Hematopoietic multipotent progenitor cell treated with erythropoietin and hydrocortisone succinate and interleukin-3 and kit ligand, for 15 days (in vitro differentiated cells): Measurements from ENCODE around the gene RSAD1.

Source experiments
- DNase-seq: peaks from one replicate; pipeline ENCODE4 v3.0.0-alpha.2; 2015; ENCODE audit warnings: low spot score

RSAD1 gene

GRCh38 chr17:50478391-50479381, at the start of gene RSAD1:
Gene RSAD1, plus strand, starts transcription at chr17:50478860. Its CDS starts 25 bp downstream, at chr17:50478885.
- DNase-seq, result peak; percentile 76

- DNase-seq, result no peak
These were observed 48.9 kb upstream of the RSAD1 start for GRCh38 chr17:50429793-50430192.

GRCh38 chr17:50430821-50431618, 47.6 kb upstream of the RSAD1 start:
- DNase-seq, result no peak

GRCh38 chr17:50432125-50432762, 46.4 kb upstream of the RSAD1 start:
- DNase-seq, result no peak

GRCh38 chr17:50437409-50437808, 41.3 kb upstream of the RSAD1 start:
- no peak for DNase-seq

- DNase-seq, result no peak
These were observed 39.7 kb upstream of the RSAD1 start for GRCh38 chr17:50439008-50439407.

GRCh38 chr17:50440172-50440837, 38.4 kb upstream of the RSAD1 start:
- DNase-seq, result no peak

GRCh38 chr17:50440838-50441829, 37.5 kb upstream of the RSAD1 start:
- DNase-seq, result no peak

GRCh38 chr17:50443505-50443974, 35.1 kb upstream of the RSAD1 start:
- no peak for DNase-seq

- no peak for DNase-seq
These were observed 33.6 kb upstream of the RSAD1 start for GRCh38 chr17:50444841-50445715.

GRCh38 chr17:50445730-50446325, 32.8 kb upstream of the RSAD1 start:
- no peak for DNase-seq

- DNase-seq, result no peak
These were observed 30.6 kb upstream of the RSAD1 start for GRCh38 chr17:50447870-50448595.

GRCh38 chr17:50448643-50449042, 30.0 kb upstream of the RSAD1 start:
- no peak for DNase-seq

GRCh38 chr17:50451943-50452629, 26.6 kb upstream of the RSAD1 start:
- DNase-seq, result no peak

- DNase-seq, result no peak
These were observed 25.9 kb upstream of the RSAD1 start for GRCh38 chr17:50452630-50453300.

- DNase-seq, result no peak
These were observed 24.8 kb upstream of the RSAD1 start for GRCh38 chr17:50453901-50454300.

- no peak for DNase-seq
These were observed 21.0 kb upstream of the RSAD1 start for GRCh38 chr17:50457621-50458020.
